Measurements from ENCODE around the gene CAMTA1.

GRCh38 chr1:7150724-7151280 is 365.5 kb downstream of the CAMTA1 start:
- TF ChIP-seq ZFP3 (CRISPR knock-in tag; IDR thresholded peaks at IDR 0.05), result no peak
- TF ChIP-seq, protein P1, sequence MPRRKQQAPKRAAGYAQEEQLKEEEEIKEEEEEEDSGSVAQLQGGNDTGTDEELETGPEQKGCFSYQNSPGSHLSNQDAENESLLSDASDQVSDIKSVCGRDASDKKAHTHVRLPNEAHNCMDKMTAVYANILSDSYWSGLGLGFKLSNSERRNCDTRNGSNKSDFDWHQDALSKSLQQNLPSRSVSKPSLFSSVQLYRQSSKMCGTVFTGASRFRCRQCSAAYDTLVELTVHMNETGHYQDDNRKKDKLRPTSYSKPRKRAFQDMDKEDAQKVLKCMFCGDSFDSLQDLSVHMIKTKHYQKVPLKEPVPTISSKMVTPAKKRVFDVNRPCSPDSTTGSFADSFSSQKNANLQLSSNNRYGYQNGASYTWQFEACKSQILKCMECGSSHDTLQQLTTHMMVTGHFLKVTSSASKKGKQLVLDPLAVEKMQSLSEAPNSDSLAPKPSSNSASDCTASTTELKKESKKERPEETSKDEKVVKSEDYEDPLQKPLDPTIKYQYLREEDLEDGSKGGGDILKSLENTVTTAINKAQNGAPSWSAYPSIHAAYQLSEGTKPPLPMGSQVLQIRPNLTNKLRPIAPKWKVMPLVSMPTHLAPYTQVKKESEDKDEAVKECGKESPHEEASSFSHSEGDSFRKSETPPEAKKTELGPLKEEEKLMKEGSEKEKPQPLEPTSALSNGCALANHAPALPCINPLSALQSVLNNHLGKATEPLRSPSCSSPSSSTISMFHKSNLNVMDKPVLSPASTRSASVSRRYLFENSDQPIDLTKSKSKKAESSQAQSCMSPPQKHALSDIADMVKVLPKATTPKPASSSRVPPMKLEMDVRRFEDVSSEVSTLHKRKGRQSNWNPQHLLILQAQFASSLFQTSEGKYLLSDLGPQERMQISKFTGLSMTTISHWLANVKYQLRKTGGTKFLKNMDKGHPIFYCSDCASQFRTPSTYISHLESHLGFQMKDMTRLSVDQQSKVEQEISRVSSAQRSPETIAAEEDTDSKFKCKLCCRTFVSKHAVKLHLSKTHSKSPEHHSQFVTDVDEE (CRISPR knock-in tag; IDR thresholded peaks at IDR 0.05), result no peak
- no peak for TF ChIP-seq PATZ1 (CRISPR knock-in tag; IDR thresholded peaks at IDR 0.05; ENCODE audit: borderline replicate concordance)
- TF ChIP-seq, protein P2, sequence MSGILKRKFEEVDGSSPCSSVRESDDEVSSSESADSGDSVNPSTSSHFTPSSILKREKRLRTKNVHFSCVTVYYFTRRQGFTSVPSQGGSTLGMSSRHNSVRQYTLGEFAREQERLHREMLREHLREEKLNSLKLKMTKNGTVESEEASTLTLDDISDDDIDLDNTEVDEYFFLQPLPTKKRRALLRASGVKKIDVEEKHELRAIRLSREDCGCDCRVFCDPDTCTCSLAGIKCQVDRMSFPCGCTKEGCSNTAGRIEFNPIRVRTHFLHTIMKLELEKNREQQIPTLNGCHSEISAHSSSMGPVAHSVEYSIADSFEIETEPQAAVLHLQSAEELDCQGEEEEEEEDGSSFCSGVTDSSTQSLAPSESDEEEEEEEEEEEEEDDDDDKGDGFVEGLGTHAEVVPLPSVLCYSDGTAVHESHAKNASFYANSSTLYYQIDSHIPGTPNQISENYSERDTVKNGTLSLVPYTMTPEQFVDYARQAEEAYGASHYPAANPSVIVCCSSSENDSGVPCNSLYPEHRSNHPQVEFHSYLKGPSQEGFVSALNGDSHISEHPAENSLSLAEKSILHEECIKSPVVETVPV (CRISPR knock-in tag; IDR thresholded peaks at IDR 0.05), result no peak
- TF ChIP-seq RARB (CRISPR knock-in tag; IDR thresholded peaks at IDR 0.05), result no peak
- TF ChIP-seq, protein P3, sequence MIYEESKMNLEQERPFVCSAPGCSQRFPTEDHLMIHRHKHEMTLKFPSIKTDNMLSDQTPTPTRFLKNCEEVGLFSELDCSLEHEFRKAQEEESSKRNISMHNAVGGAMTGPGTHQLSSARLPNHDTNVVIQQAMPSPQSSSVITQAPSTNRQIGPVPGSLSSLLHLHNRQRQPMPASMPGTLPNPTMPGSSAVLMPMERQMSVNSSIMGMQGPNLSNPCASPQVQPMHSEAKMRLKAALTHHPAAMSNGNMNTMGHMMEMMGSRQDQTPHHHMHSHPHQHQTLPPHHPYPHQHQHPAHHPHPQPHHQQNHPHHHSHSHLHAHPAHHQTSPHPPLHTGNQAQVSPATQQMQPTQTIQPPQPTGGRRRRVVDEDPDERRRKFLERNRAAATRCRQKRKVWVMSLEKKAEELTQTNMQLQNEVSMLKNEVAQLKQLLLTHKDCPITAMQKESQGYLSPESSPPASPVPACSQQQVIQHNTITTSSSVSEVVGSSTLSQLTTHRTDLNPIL (CRISPR knock-in tag; IDR thresholded peaks at IDR 0.05; ENCODE audit: low read depth), result no peak
- TF ChIP-seq OSR1 (CRISPR knock-in tag; IDR thresholded peaks at IDR 0.05), result no peak
- TF ChIP-seq ZNF70 (CRISPR knock-in tag; IDR thresholded peaks at IDR 0.05), result no peak
- TF ChIP-seq PPARA (CRISPR knock-in tag; IDR thresholded peaks at IDR 0.05; ENCODE audit: borderline replicate concordance), result no peak
